Type B pancreatic cell (in vitro differentiated cells): ENCODE results near the gene TRDN. TPM values are rescaled to one million over a fixed set of nuclear protein-coding genes. Genes with fewer than 3 reads are reported as not detected.

ENCODE experiments used
- DNase-seq: peaks from one replicate; pipeline ENCODE4 v3.0.0; 2021; ENCODE audit warnings: mixed read lengths; ENCODE audit not compliant: unreplicated experiment; ENCODE audit errors: extremely low spot score
- H3K27ac Mint-ChIP-seq: 2 replicates; pipeline ENCODE4 v1.8.0; 2021; ENCODE audit warnings: mild to moderate bottlenecking, mixed read lengths
- H3K27me3 Mint-ChIP-seq: 2 replicates; pipeline ENCODE4 v1.8.0; 2021; ENCODE audit warnings: mixed read lengths
- H3K36me3 Mint-ChIP-seq: 2 replicates; pipeline ENCODE4 v1.8.0; 2021; ENCODE audit warnings: mixed read lengths
- H3K4me1 Mint-ChIP-seq: one replicate; pipeline ENCODE4 v1.8.0; 2021; ENCODE audit warnings: mixed read lengths; ENCODE audit not compliant: unreplicated experiment
- H3K4me3 Mint-ChIP-seq: 2 replicates; pipeline ENCODE4 v1.8.0; 2021; ENCODE audit warnings: mild to moderate bottlenecking, mixed read lengths
- H3K9me3 Mint-ChIP-seq: 2 replicates; pipeline ENCODE4 v1.8.0; 2021; ENCODE audit warnings: mixed read lengths
- CTCF ChIP-seq: fragments of 200-600 bp; sonication (generic); conservative IDR thresholded peaks from 2 replicates; pipeline ENCODE4 v1.5.0; 2021; ENCODE audit warnings: antibody characterized with exemption, mild to moderate bottlenecking
- total RNA-seq: library from RNA; stranded (reverse); gene quantifications from 2 replicates; pipeline ENCODE4 v1.2.1, GENCODE V29; 2021; ENCODE audit warnings: low replicate concordance

The TRDN gene
- total RNA-seq, 1 donor from 2014 or later: 0.34 TPM

GRCh38 chr6:123570813-123571684 is 65.7 kb downstream of the TRDN start:
- H3K27ac Mint-ChIP-seq: no peak overlapping the region
- H3K9me3 Mint-ChIP-seq: no peaks in the 10 kb centered on the region
- H3K4me3 Mint-ChIP-seq: no peak overlapping the region
- no peak for DNase-seq
- TF ChIP-seq CTCF: no peak
- H3K36me3 Mint-ChIP-seq: no peaks in the 10 kb centered on the region
- H3K4me1 Mint-ChIP-seq: no peaks in the 10 kb centered on the region
- H3K27me3 Mint-ChIP-seq: peaks cover 3% of the 10 kb centered on the region

- no peak for DNase-seq
- H3K27ac Mint-ChIP-seq: no peak overlapping the region
- peaks cover 7% of the 10 kb centered on the region for H3K27me3 Mint-ChIP-seq
Measured at GRCh38 chr6:123569575-123569974, 67.2 kb downstream of the TRDN start.

GRCh38 chr6:123565529-123565928 is 71.2 kb downstream of the TRDN start:
- no peaks in the 10 kb centered on the region for H3K36me3 Mint-ChIP-seq
- H3K27me3 Mint-ChIP-seq: peaks cover 7% of the 10 kb centered on the region
- H3K4me3 Mint-ChIP-seq: no peak overlapping the region
- no peaks in the 10 kb centered on the region for H3K9me3 Mint-ChIP-seq
- no peak overlapping the region for H3K27ac Mint-ChIP-seq
- H3K4me1 Mint-ChIP-seq: no peaks in the 10 kb centered on the region
- DNase-seq: no peak
- no peak for TF ChIP-seq CTCF

More at GRCh38 chr6:123569575-123569974, 67.2 kb downstream of the TRDN start:
- no peak overlapping the region for H3K4me3 Mint-ChIP-seq
- H3K36me3 Mint-ChIP-seq: no peaks in the 10 kb centered on the region
- TF ChIP-seq CTCF: no peak
- H3K9me3 Mint-ChIP-seq: no peaks in the 10 kb centered on the region
- H3K4me1 Mint-ChIP-seq: no peaks in the 10 kb centered on the region

GRCh38 chr6:123564361-123564760 is 72.4 kb downstream of the TRDN start:
- no peak for DNase-seq
- Mint-ChIP-seq H3K4me1 (no peaks in the 10 kb centered on the region), H3K27ac (no peak overlapping the region), H3K4me3 (no peak overlapping the region), H3K36me3 (no peaks in the 10 kb centered on the region), H3K27me3 (peaks cover 14% of the 10 kb centered on the region), H3K9me3 (no peaks in the 10 kb centered on the region)
- no peak for TF ChIP-seq CTCF

- H3K27ac Mint-ChIP-seq: no peak overlapping the region
- TF ChIP-seq CTCF: no peak
- H3K27me3 Mint-ChIP-seq: peaks cover 16% of the 10 kb centered on the region
- no peaks in the 10 kb centered on the region for H3K36me3 Mint-ChIP-seq
- DNase-seq: no peak
- H3K4me3 Mint-ChIP-seq: no peak overlapping the region
- H3K4me1 Mint-ChIP-seq: no peaks in the 10 kb centered on the region
- no peaks in the 10 kb centered on the region for H3K9me3 Mint-ChIP-seq
Measured at GRCh38 chr6:123562677-123563076, 74.1 kb downstream of the TRDN start.
